HepG2 (cell line): Measurements from ENCODE around the gene UVSSA. TPM values are rescaled to one million over a fixed set of nuclear protein-coding genes. Genes with fewer than 3 reads are reported as not detected.
A peak's percentile ranks its signal among the peaks of the same experiment; 100 is the strongest.

Experiments used
- FOXA3 ChIP-seq: IDR thresholded peaks from 2 replicates; pipeline ENCODE4 v1.6.1; 2016; ENCODE audit warnings: missing genetic modification reagents, missing compliant biosample characterization
- HES4 ChIP-seq: sonication (generic); formaldehyde crosslinking; IDR thresholded peaks from 2 replicates; pipeline ENCODE4 v1.9.0; 2021; ENCODE audit warnings: mild to moderate bottlenecking, missing genetic modification reagents, borderline replicate concordance
- MAF1 ChIP-seq: sonication (generic); formaldehyde crosslinking; IDR thresholded peaks from 2 replicates; pipeline ENCODE4 v1.5.0; 2020; ENCODE audit warnings: missing genetic modification reagents, borderline replicate concordance
- SCMH1 ChIP-seq: sonication (generic); formaldehyde crosslinking; IDR thresholded peaks from 2 replicates; pipeline ENCODE4 v1.9.0; 2021; ENCODE audit warnings: missing genetic modification reagents, mild to moderate bottlenecking, borderline replicate concordance
- SP140L ChIP-seq: sonication (generic); formaldehyde crosslinking; IDR thresholded peaks from 2 replicates; pipeline ENCODE4 v1.4.0; 2020; ENCODE audit warnings: missing genetic modification reagents, borderline replicate concordance
- SP4 ChIP-seq: sonication (generic); formaldehyde crosslinking; IDR thresholded peaks from 2 replicates; pipeline ENCODE4 v1.8.1; 2023; ENCODE audit warnings: mild to moderate bottlenecking, missing genetic modification reagents
- ZBTB21 ChIP-seq: sonication (generic); formaldehyde crosslinking; IDR thresholded peaks from 2 replicates; pipeline ENCODE4 v1.4.0; 2020; ENCODE audit warnings: missing genetic modification reagents
- ZFP41 ChIP-seq: sonication (generic); formaldehyde crosslinking; IDR thresholded peaks from 2 replicates; pipeline ENCODE4 v1.4.0; 2020; ENCODE audit warnings: mild to moderate bottlenecking, missing genetic modification reagents, borderline replicate concordance
- ZMYM2 ChIP-seq: sonication (generic); formaldehyde crosslinking; IDR thresholded peaks from 2 replicates; pipeline ENCODE4 v1.8.0; 2022; ENCODE audit warnings: mild to moderate bottlenecking, missing genetic modification reagents
- ZNF101 ChIP-seq: sonication (generic); formaldehyde crosslinking; IDR thresholded peaks from 2 replicates; pipeline ENCODE4 v1.4.0; 2020; ENCODE audit warnings: mild to moderate bottlenecking, low read depth, missing genetic modification reagents, borderline replicate concordance
- ZNF33A ChIP-seq: sonication (generic); formaldehyde crosslinking; IDR thresholded peaks from 2 replicates; pipeline ENCODE4 v1.5.1; 2020; ENCODE audit warnings: missing genetic modification reagents, mild to moderate bottlenecking, moderate library complexity, borderline replicate concordance
- ZSCAN20 ChIP-seq: sonication (generic); formaldehyde crosslinking; IDR thresholded peaks from 2 replicates; pipeline ENCODE4 v1.4.0; 2020; ENCODE audit warnings: missing genetic modification reagents, mild to moderate bottlenecking, borderline replicate concordance
- polyA plus RNA-seq, 8 experiments: library from polyadenylated mRNA; depleted of rRNA in 3 of 8; stranded (reverse) in 7 of 8; unstranded in 1 of 8; fragments of >200 nt; fragmentation: Illumina TruSeq in 4 of 8; extraction: Trizol in 4 of 8; gene quantifications; 2 replicates each; pipeline versions ENCODE4 v1.2.1 to v1.2.3, GENCODE V29; 2011 to 2016; ENCODE audit warnings: low read depth in 4 of 8, missing spikeins in 1 of 8, mixed read lengths in 1 of 8; ENCODE audit not compliant: insufficient read depth in 1 of 8
- total RNA-seq, 5 experiments: library from RNA; depleted of rRNA; stranded (reverse); fragments of >200 nt; fragmentation: Illumina TruSeq; extraction: Trizol; gene quantifications; 2 replicates each; pipeline ENCODE4 v1.2.3, GENCODE V29; 2016; ENCODE audit warnings: low read depth in 1 of 5
- TF ChIP-seq, protein P1 (sequence below): sonication (generic); formaldehyde crosslinking; IDR thresholded peaks from 2 replicates; pipeline ENCODE4 v1.4.0; 2020; ENCODE audit warnings: mild to moderate bottlenecking, missing genetic modification reagents, borderline replicate concordance
- TF ChIP-seq, protein P2 (sequence below): sonication (generic); formaldehyde crosslinking; IDR thresholded peaks from 2 replicates; pipeline ENCODE4 v1.4.0; 2020; ENCODE audit warnings: missing genetic modification reagents, mild to moderate bottlenecking, borderline replicate concordance
- TF ChIP-seq, protein P3 (sequence below): sonication (generic); formaldehyde crosslinking; IDR thresholded peaks from 2 replicates; pipeline ENCODE4 v1.4.0; 2020; ENCODE audit warnings: missing genetic modification reagents
- TF ChIP-seq, protein P4 (sequence below): sonication (generic); formaldehyde crosslinking; IDR thresholded peaks from 2 replicates; pipeline ENCODE4 v1.4.0; 2020; ENCODE audit warnings: missing genetic modification reagents

UVSSA gene
- total and polyA plus RNA-seq, 2 of the 13 experiments (the other 11 are each of a cell fraction or from before 2014, with no cell fraction given) = 4.6 to 8.4 TPM

DNA sequence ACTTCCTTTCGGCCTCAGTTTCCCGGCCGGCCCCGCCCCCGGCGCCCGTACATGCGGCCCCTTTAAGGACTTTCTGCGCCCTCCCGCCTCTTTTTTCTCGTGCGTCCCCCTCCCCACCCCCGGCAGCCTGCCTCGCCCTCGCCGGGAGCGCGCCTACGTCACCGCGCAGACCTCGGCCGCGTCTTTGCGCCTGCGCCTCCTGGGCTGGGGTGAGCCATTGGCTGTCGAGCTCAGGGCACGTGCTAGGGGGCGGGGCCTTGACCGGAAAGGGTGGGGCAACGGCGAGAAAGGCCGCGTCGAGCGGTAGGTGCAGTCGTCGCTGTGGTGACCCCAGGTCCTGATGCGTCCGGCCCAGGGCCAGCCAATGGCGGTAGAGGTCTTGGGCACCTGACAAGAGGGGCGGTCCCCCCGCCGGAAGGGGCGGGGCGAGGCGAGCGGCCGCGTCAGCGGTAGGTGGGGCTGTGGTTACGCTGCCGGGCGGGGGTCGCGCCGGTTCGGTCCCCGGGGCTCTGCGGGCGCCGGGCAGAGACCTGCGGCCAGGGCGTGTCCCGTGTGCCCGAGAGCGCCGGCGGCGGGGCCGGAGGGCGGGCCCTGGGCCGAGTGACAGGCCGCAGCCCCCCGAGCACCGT, at the start of gene UVSSA (continued):
- TF ChIP-seq, protein P1, sequence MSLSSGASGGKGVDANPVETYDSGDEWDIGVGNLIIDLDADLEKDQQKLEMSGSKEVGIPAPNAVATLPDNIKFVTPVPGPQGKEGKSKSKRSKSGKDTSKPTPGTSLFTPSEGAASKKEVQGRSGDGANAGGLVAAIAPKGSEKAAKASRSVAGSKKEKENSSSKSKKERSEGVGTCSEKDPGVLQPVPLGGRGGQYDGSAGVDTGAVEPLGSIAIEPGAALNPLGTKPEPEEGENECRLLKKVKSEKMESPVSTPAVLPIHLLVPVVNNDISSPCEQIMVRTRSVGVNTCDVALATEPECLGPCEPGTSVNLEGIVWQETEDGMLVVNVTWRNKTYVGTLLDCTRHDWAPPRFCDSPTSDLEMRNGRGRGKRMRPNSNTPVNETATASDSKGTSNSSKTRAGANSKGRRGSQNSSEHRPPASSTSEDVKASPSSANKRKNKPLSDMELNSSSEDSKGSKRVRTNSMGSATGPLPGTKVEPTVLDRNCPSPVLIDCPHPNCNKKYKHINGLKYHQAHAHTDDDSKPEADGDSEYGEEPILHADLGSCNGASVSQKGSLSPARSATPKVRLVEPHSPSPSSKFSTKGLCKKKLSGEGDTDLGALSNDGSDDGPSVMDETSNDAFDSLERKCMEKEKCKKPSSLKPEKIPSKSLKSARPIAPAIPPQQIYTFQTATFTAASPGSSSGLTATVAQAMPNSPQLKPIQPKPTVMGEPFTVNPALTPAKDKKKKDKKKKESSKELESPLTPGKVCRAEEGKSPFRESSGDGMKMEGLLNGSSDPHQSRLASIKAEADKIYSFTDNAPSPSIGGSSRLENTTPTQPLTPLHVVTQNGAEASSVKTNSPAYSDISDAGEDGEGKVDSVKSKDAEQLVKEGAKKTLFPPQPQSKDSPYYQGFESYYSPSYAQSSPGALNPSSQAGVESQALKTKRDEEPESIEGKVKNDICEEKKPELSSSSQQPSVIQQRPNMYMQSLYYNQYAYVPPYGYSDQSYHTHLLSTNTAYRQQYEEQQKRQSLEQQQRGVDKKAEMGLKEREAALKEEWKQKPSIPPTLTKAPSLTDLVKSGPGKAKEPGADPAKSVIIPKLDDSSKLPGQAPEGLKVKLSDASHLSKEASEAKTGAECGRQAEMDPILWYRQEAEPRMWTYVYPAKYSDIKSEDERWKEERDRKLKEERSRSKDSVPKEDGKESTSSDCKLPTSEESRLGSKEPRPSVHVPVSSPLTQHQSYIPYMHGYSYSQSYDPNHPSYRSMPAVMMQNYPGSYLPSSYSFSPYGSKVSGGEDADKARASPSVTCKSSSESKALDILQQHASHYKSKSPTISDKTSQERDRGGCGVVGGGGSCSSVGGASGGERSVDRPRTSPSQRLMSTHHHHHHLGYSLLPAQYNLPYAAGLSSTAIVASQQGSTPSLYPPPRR (CRISPR knock-in tag) = no peak
- TF ChIP-seq FOXA3 (CRISPR knock-in tag) (peak; percentile 38; the same call in 1 of the 2 replicates), ZNF101 (no peak), HES4 (no peak), ZMYM2 (CRISPR knock-in tag) (no peak), SCMH1 (CRISPR knock-in tag) (no peak), SP4 (peak; percentile 99), ZBTB21 (no peak), ZNF33A (CRISPR knock-in tag) (no peak), ZSCAN20 (CRISPR knock-in tag) (no peak), SP140L (CRISPR knock-in tag) (no peak), MAF1 (CRISPR knock-in tag) (no peak; the same call in 1 of the 2 replicates), ZFP41 (no peak)
- TF ChIP-seq, protein P2, sequence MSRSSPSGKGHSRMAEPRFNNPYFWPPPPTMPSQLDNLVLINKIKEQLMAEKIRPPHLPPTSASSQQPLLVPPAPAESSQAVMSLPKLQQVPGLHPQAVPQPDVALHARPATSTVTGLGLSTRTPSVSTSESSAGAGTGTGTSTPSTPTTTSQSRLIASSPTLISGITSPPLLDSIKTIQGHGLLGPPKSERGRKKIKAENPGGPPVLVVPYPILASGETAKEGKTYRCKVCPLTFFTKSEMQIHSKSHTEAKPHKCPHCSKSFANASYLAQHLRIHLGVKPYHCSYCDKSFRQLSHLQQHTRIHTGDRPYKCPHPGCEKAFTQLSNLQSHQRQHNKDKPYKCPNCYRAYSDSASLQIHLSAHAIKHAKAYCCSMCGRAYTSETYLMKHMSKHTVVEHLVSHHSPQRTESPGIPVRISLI (CRISPR knock-in tag) = 0 out of 2 replicates have a peak, but pooled peaks have one; percentile 38
- TF ChIP-seq, protein P3, sequence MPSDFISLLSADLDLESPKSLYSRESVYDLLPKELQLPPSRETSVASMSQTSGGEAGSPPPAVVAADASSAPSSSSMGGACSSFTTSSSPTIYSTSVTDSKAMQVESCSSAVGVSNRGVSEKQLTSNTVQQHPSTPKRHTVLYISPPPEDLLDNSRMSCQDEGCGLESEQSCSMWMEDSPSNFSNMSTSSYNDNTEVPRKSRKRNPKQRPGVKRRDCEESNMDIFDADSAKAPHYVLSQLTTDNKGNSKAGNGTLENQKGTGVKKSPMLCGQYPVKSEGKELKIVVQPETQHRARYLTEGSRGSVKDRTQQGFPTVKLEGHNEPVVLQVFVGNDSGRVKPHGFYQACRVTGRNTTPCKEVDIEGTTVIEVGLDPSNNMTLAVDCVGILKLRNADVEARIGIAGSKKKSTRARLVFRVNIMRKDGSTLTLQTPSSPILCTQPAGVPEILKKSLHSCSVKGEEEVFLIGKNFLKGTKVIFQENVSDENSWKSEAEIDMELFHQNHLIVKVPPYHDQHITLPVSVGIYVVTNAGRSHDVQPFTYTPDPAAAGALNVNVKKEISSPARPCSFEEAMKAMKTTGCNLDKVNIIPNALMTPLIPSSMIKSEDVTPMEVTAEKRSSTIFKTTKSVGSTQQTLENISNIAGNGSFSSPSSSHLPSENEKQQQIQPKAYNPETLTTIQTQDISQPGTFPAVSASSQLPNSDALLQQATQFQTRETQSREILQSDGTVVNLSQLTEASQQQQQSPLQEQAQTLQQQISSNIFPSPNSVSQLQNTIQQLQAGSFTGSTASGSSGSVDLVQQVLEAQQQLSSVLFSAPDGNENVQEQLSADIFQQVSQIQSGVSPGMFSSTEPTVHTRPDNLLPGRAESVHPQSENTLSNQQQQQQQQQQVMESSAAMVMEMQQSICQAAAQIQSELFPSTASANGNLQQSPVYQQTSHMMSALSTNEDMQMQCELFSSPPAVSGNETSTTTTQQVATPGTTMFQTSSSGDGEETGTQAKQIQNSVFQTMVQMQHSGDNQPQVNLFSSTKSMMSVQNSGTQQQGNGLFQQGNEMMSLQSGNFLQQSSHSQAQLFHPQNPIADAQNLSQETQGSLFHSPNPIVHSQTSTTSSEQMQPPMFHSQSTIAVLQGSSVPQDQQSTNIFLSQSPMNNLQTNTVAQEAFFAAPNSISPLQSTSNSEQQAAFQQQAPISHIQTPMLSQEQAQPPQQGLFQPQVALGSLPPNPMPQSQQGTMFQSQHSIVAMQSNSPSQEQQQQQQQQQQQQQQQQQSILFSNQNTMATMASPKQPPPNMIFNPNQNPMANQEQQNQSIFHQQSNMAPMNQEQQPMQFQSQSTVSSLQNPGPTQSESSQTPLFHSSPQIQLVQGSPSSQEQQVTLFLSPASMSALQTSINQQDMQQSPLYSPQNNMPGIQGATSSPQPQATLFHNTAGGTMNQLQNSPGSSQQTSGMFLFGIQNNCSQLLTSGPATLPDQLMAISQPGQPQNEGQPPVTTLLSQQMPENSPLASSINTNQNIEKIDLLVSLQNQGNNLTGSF (CRISPR knock-in tag) = no peak
- TF ChIP-seq, protein P4, sequence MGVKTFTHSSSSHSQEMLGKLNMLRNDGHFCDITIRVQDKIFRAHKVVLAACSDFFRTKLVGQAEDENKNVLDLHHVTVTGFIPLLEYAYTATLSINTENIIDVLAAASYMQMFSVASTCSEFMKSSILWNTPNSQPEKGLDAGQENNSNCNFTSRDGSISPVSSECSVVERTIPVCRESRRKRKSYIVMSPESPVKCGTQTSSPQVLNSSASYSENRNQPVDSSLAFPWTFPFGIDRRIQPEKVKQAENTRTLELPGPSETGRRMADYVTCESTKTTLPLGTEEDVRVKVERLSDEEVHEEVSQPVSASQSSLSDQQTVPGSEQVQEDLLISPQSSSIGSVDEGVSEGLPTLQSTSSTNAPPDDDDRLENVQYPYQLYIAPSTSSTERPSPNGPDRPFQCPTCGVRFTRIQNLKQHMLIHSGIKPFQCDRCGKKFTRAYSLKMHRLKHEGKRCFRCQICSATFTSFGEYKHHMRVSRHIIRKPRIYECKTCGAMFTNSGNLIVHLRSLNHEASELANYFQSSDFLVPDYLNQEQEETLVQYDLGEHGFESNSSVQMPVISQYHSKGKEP (CRISPR knock-in tag) = no peak
